SH-SY5Y (cell line): ENCODE results near the gene RAB35.

Experiments
- GATA2 ChIP-seq: IDR thresholded peaks from 2 replicates; pipeline ENCODE4 v1.6.1; 2011; ENCODE audit warnings: mild to moderate bottlenecking, low read depth, low read length
- GATA3 ChIP-seq: IDR thresholded peaks from 2 replicates; pipeline ENCODE4 v1.6.1; 2011; ENCODE audit warnings: low read depth, mild to moderate bottlenecking, low read length, moderate library complexity

GRCh38 chr12:120096671-120097202, 19.8 kb downstream of the RAB35 start:
- TF ChIP-seq GATA2 (no peak), GATA3 (no peak)
